Caco-2 (cell line): ENCODE results near the gene HMGB1. TPM values are rescaled to one million over a fixed set of nuclear protein-coding genes. Genes with fewer than 3 reads are reported as not detected.

ENCODE experiments used
- Bru-seq: library from RNA; stranded (reverse); fragments of 400-500 nt; gene quantifications from one replicate; lab custom pipeline; 2021; lab: Mats Ljungman, UMichigan
- BruChase-seq, 2 experiments: library from RNA; stranded (reverse); fragments of 400-500 nt; gene quantifications; one replicate each; lab custom pipeline; 2021; lab: Mats Ljungman, UMichigan
- BruUV-seq: library from RNA; stranded (reverse); fragments of 400-500 nt; replicated peaks from 2 replicates; lab custom pipeline; 2021; lab: Mats Ljungman, UMichigan
- CTCF ChIA-PET: fragments of 300-600 bp; sonication (Branson Sonifier 250); formaldehyde crosslinking; loops from one replicate; lab custom pipeline; 2022; ENCODE audit warnings: antibody characterized with exemption; lab: Charles Lee
- POLR2A ChIA-PET: fragments of 300-600 bp; sonication (Branson Sonifier 250); formaldehyde crosslinking; loops from one replicate; lab custom pipeline; 2022; ENCODE audit warnings: antibody characterized with exemption; lab: Charles Lee
- DNase-seq, 2 experiments: peaks; one replicate each; pipeline versions ENCODE4 v3.0.0 to v3.0.0-alpha.2; 2020 to 2022
- H3K27me3 ChIP-seq: replicated peaks from 2 replicates; pipeline ENCODE4 v1.6.0; 2011; ENCODE audit warnings: low read length; ENCODE audit not compliant: control insufficient read depth, insufficient read depth
- H3K36me3 ChIP-seq: 2 replicates; pipeline ENCODE4 v1.5.1; 2011; ENCODE audit warnings: low read length; ENCODE audit not compliant: control insufficient read depth, insufficient read depth
- H3K4me1 ChIP-seq: fragments of 250-450 bp; sonication (Bioruptor Pico); 2 replicates; pipeline ENCODE4 v1.5.1; 2020; ENCODE audit warnings: mild to moderate bottlenecking
- H3K4me3 ChIP-seq: 2 replicates; pipeline ENCODE4 v1.5.1; 2011; ENCODE audit warnings: low read depth, mild to moderate bottlenecking, control low read depth, low read length
- H3K9me3 ChIP-seq: fragments of 250-450 bp; sonication (Bioruptor Pico); 2 replicates; pipeline ENCODE4 v1.5.1; 2020; ENCODE audit warnings: mild to moderate bottlenecking, moderate library complexity
- H3K27ac Mint-ChIP-seq: one replicate; pipeline ENCODE4 v1.8.0; 2022; ENCODE audit warnings: mixed read lengths; ENCODE audit not compliant: unreplicated experiment
- H3K27me3 Mint-ChIP-seq: one replicate; pipeline ENCODE4 v1.8.0; 2022; ENCODE audit warnings: mixed read lengths; ENCODE audit not compliant: insufficient read depth, unreplicated experiment
- H3K36me3 Mint-ChIP-seq: one replicate; pipeline ENCODE4 v1.8.0; 2022; ENCODE audit warnings: mild to moderate bottlenecking, mixed read lengths; ENCODE audit not compliant: insufficient read depth, unreplicated experiment
- H3K4me1 Mint-ChIP-seq: one replicate; pipeline ENCODE4 v1.8.0; 2022; ENCODE audit warnings: low read depth, mixed read lengths; ENCODE audit not compliant: unreplicated experiment
- H3K4me3 Mint-ChIP-seq: one replicate; pipeline ENCODE4 v1.8.0; 2022; ENCODE audit warnings: mild to moderate bottlenecking, moderate library complexity, mixed read lengths; ENCODE audit not compliant: unreplicated experiment
- H3K9me3 Mint-ChIP-seq: one replicate; pipeline ENCODE4 v1.8.0; 2022; ENCODE audit warnings: mixed read lengths; ENCODE audit not compliant: unreplicated experiment
- CTCF ChIP-seq, 2 experiments: fragments of 200-600 bp in 1 of 2; IDR thresholded peaks; 1 replicate in 1 of 2; 2 replicates in 1 of 2; pipeline versions ENCODE4 v1.5.1 to v1.8.0; 2011 to 2022; ENCODE audit warnings: antibody characterized with exemption in 1 of 2, control low read depth in 1 of 2, inconsistent platforms in 1 of 2, low read depth in 1 of 2, low read length in 1 of 2, mild to moderate bottlenecking in 1 of 2, moderate library complexity in 1 of 2; ENCODE audit not compliant: insufficient read depth in 1 of 2, severe bottlenecking in 1 of 2, unreplicated experiment in 1 of 2
- intact Hi-C: fragments of 100-400 bp; cut with micrococcal nuclease; formaldehyde crosslinking; loops from one replicate; pipeline ENCODE4 v1.10.0; 2022; ENCODE audit not compliant: unreplicated experiment
- long read RNA-seq: library from polyadenylated mRNA; stranded (forward); transcript quantifications from one replicate; pipeline ENCODE4 v2.0.0, GENCODE V29; 2022
- total RNA-seq: library from RNA; stranded (reverse); gene quantifications from 2 replicates; pipeline ENCODE4 v1.2.3, GENCODE V29; 2022

The HMGB1 gene
- total RNA-seq (569 and 598 TPM in 2 replicates), Bru-seq, nascent RNA (percentile 69 among the genes with signal in this experiment), BruChase-seq, experiment 1, labeled RNA remaining after a 2-hour chase (percentile 82 among the genes with signal in this experiment), BruChase-seq, experiment 2, labeled RNA remaining after a 6-hour chase (percentile 92 among the genes with signal in this experiment)
- long read RNA-seq, full-length matches to known transcripts: 1,607 of 1,727 reads
- long read RNA-seq, partial matches to known transcripts: 64 of 1,727 reads
- long read RNA-seq, other reads (novel, unspliced or antisense): 56 of 1,727 reads

GRCh38 chr13:30465593-30466357, at the start of gene HMGB1:
Gene HMGB1, minus strand, starts transcription at chr13:30465936. Its CDS starts 2,256 bp downstream, at chr13:30463680.
- peaks cover 12% of the 10 kb centered on the region for H3K4me1 ChIP-seq
- ChIA-PET CTCF (interaction anchor here (0.6 to 0.8 kb wide), 2 partner anchors 46 to 152 kb away, joined by 3 read pairs; partner anchors contain the start of gene USPL1), POLR2A (interaction anchor here (0.6 to 1.3 kb wide), 5 partner anchors 10 to 366 kb away, joined by 3 to 7 read pairs (median 3); no protein-coding TSS in a partner anchor)
- no peaks in the 10 kb centered on the region for H3K27me3 ChIP-seq
- H3K4me3 Mint-ChIP-seq: peak within 1 kb of the TSS; percentile 98
- peaks cover 2% of the 10 kb centered on the region for H3K27me3 Mint-ChIP-seq
- peaks cover 1% of the 10 kb centered on the region; the same call in 1 of the 2 replicates for H3K36me3 ChIP-seq
- H3K27ac Mint-ChIP-seq: peak within 1 kb of the TSS; percentile 100
- no peaks in the 10 kb centered on the region for H3K4me1 Mint-ChIP-seq
- H3K4me3 ChIP-seq: peak within 1 kb of the TSS; percentile 52
- BruUV-seq: no TSS peak
- no peaks in the 10 kb centered on the region for H3K9me3 Mint-ChIP-seq
- peak; percentile 98 to 99 for DNase-seq
- no peak for TF ChIP-seq CTCF (IDR thresholded peaks at IDR 0.05; ENCODE audit: insufficient read depth in 1 of 2, low read depth in 1 of 2, low read length in 1 of 2, severe bottlenecking in 1 of 2, unreplicated experiment in 1 of 2)
- no peaks in the 10 kb centered on the region for H3K9me3 ChIP-seq
- H3K36me3 Mint-ChIP-seq: peaks cover 49% of the 10 kb centered on the region
- intact Hi-C loops: loop anchor here (1.0 to 10.0 kb wide), 7 partner anchors 14 to 339 kb away; partner anchors contain the start of genes KATNAL1, UBE2L5 and USPL1

DNA sequence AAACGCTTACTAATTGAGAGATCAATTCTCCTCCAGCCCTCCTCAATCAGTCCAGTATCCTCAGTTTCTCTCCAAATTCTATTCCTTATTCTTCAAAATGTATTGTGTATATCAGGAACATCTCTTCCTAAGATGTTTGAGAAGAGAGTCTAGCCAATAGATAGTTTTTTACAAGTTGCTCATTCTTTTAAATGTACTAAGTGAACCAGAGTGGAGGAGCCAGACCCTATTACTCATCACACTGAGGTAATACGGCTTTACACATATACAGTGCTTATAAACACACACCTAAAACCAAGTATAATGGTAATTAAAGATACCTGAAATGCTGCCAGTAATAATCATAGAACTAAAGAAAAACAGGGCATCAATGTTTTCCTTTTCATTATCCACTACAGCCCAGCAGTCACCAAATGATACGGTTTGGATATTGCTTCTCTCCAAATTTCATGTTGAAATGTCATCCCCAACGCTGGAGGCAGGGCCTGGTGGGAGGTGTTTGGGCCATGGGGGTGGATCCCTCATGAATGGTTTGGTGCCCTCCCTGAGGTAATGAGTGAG, 45.2 kb upstream of the HMGB1 start:
- H3K4me3 Mint-ChIP-seq: no peak overlapping the region
- peaks cover 10% of the 10 kb centered on the region for H3K9me3 Mint-ChIP-seq
- H3K27ac Mint-ChIP-seq: no peak overlapping the region
- no peaks in the 10 kb centered on the region for H3K4me1 Mint-ChIP-seq
- H3K4me3 ChIP-seq: no peak overlapping the region
- no peak for TF ChIP-seq CTCF (IDR thresholded peaks at IDR 0.05; ENCODE audit: insufficient read depth in 1 of 2, low read depth in 1 of 2, low read length in 1 of 2, severe bottlenecking in 1 of 2, unreplicated experiment in 1 of 2)
- H3K27me3 Mint-ChIP-seq: peaks cover 3% of the 10 kb centered on the region
- H3K4me1 ChIP-seq: no peaks in the 10 kb centered on the region
- ChIA-PET CTCF (no interaction called here), POLR2A (no interaction called here)
- no peaks in the 10 kb centered on the region for H3K36me3 ChIP-seq
- no TSS peak for BruUV-seq
- DNase-seq: no peak
- no peaks in the 10 kb centered on the region for H3K9me3 ChIP-seq
- H3K36me3 Mint-ChIP-seq: no peaks in the 10 kb centered on the region
- H3K27me3 ChIP-seq: no peaks in the 10 kb centered on the region
- intact Hi-C loops: no loop called here

- BruUV-seq: no TSS peak
- intact Hi-C loops: no loop called here
- TF ChIP-seq CTCF (IDR thresholded peaks at IDR 0.05; ENCODE audit: insufficient read depth in 1 of 2, low read depth in 1 of 2, low read length in 1 of 2, severe bottlenecking in 1 of 2, unreplicated experiment in 1 of 2): no peak
- Histone ChIP-seq H3K27me3 (no peaks in the 10 kb centered on the region), H3K4me3 (no peak overlapping the region), H3K36me3 (no peaks in the 10 kb centered on the region), H3K9me3 (no peaks in the 10 kb centered on the region), H3K4me1 (no peaks in the 10 kb centered on the region)
- peaks cover 10% of the 10 kb centered on the region for H3K9me3 Mint-ChIP-seq
- no peak for DNase-seq
- H3K27ac Mint-ChIP-seq: no peak overlapping the region
- no peak overlapping the region for H3K4me3 Mint-ChIP-seq
- H3K4me1 Mint-ChIP-seq: no peaks in the 10 kb centered on the region
- H3K27me3 Mint-ChIP-seq: peaks cover 3% of the 10 kb centered on the region
- CTCF ChIA-PET: no interaction called here
- no peaks in the 10 kb centered on the region for H3K36me3 Mint-ChIP-seq
- POLR2A ChIA-PET: no interaction called here
These were observed 44.4 kb upstream of the HMGB1 start for GRCh38 chr13:30510091-30510490.
